ENCODE measurements around the gene RAB5IF.

DNA sequence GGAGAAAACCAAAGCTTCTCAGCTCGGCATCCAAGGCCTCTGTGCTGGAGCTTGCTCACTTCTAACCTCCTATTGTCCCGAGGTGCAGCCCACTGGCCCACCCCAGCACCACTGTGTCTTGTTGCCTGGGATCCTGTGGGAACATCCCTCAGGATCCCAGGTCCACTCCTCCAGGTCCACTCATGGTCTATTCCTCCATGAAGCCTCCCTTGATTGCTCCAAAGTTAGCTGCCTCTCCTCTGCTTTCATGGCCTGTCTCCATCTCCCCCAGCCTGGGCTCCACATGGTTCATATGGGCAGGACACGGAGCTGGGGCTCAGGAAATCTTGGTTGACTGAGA lies 26.5 kb downstream of the RAB5IF start:
- no peak for TF ChIP-seq POLR2A (IDR thresholded peaks at IDR 0.05; ENCODE audit: low read depth, low read length)
- no peak for TF ChIP-seq POLR2AphosphoS5 (IDR thresholded peaks at IDR 0.05; ENCODE audit: low read depth, low read length)

Data from GM12892 (cell line).